Suprapubic skin (tissue), 4 donors: ENCODE results near the gene C16orf96. TPM values are rescaled to one million over a fixed set of nuclear protein-coding genes. Genes with fewer than 3 reads are reported as not detected.

ENCODE experiments used
- DNase-seq, 2 donors: peaks; one replicate each; pipeline ENCODE4 v3.0.0-alpha.2; 2019; ENCODE audit warnings: low spot score in 2 of 2
- H3K27ac ChIP-seq: fragments of 200-600 bp; sonication (generic); one replicate; pipeline ENCODE4 v1.5.1; 2019
- H3K27me3 ChIP-seq: fragments of 200-600 bp; sonication (generic); one replicate; pipeline ENCODE4 v1.5.1; 2019
- H3K36me3 ChIP-seq: fragments of 200-600 bp; sonication (generic); one replicate; pipeline ENCODE4 v1.5.1; 2019
- H3K4me1 ChIP-seq: fragments of 200-600 bp; sonication (generic); one replicate; pipeline ENCODE4 v1.5.1; 2019
- H3K4me3 ChIP-seq: fragments of 200-600 bp; sonication (generic); one replicate; pipeline ENCODE4 v1.5.1; 2019; ENCODE audit warnings: mild to moderate bottlenecking
- H3K9me3 ChIP-seq: fragments of 200-600 bp; sonication (generic); one replicate; pipeline ENCODE4 v1.5.1; 2019
- CTCF ChIP-seq, 2 donors: fragments of 200-600 bp in 1 of 2; fragments of 450-650 bp in 1 of 2; sonication (generic) in 1 of 2; IDR thresholded peaks; one replicate each; pipeline ENCODE4 v1.5.1; 2016 to 2019; ENCODE audit warnings: antibody characterized with exemption in 2 of 2, mild to moderate bottlenecking in 1 of 2, moderate library complexity in 1 of 2
- EP300 ChIP-seq: sonication (generic); formaldehyde crosslinking; IDR thresholded peaks from one replicate; pipeline ENCODE4 v1.6.1; 2017; ENCODE audit warnings: antibody characterized with exemption
- POLR2A ChIP-seq, 2 donors: fragments of 450-650 bp; IDR thresholded peaks; one replicate each; pipeline ENCODE4 v1.6.1; 2017; ENCODE audit warnings: antibody characterized with exemption in 2 of 2, mild to moderate bottlenecking in 2 of 2, moderate library complexity in 2 of 2
- POLR2AphosphoS5 ChIP-seq, 3 donors: sonication (generic); formaldehyde crosslinking; IDR thresholded peaks; one replicate each; pipeline ENCODE4 v1.6.1; 2017; ENCODE audit warnings: antibody characterized with exemption in 3 of 3
- WGBS: methylation state at CpG from one replicate; pipeline ENCODE4 v1.1.5; 2018; 5-methylcytosine and 5-hydroxymethylcytosine counted together
- total RNA-seq, 4 donors: library from RNA; depleted of rRNA; stranded (reverse); fragments of >200 nt; gene quantifications; one replicate each; pipeline ENCODE4 v1.1.0, GENCODE V29; 2016

Gene C16orf96
- total RNA-seq, 4 donors from 2014 or later: 0.15 to 1.2 (median 0.33) TPM

- no peak for DNase-seq
- WGBS: 91% methylated on average over 14 of the region's 14 CpGs
- Histone ChIP-seq H3K4me1 (peaks cover 27% of the 10 kb centered on the region), H3K27ac (no peak overlapping the region), H3K9me3 (no peaks in the 10 kb centered on the region), H3K27me3 (no peaks in the 10 kb centered on the region), H3K36me3 (peaks cover 5% of the 10 kb centered on the region), H3K4me3 (no peak overlapping the region)
- no peak for TF ChIP-seq CTCF (IDR thresholded peaks at IDR 0.05)
- no peak for TF ChIP-seq EP300
- TF ChIP-seq POLR2AphosphoS5 (IDR thresholded peaks at IDR 0.05): no peak
Measured at GRCh38 chr16:4641895-4642294, 85.8 kb downstream of the C16orf96 start.

DNA sequence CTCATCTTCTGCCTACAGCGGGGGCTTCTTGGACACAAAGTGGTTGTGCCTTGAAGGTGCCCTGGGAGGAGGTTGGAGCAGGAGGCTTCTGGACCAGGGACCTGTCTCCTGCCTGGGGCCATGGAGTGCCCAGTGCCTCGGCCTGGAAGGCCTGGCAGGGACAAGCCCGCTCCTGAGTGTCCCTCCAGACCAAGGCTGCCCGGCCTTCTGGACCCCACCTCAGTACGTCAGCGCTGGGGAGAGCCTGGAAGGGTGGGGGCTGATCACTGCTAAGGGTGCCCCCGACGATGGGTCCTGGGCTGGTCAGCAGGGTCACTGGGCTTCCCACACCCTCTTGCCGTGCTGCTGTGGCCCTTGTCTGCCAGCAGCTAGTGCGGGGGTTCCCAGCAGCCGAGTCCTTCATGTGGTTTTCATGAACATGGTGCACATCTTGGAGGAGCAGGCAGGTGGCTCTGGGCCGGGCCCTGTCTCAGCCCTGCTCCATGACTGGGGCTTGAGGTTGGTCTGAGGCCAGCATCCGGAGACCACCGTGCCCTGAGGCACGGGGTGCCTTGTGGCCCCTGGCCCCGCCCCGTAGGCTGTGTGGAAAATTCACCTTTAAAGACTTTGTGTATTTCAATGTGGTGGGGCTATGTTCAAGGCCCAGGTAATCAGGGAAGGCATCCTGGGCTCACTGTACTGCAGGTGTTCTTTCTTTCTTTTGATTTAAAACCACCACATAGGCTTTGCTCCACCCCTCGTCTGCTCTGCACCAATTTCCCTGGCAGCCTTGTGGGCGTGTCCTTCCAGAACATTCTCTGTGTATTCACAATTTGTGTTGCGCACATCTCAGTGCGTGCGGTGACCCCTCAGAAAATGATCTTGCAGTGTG is 90.9 kb downstream of the C16orf96 start:
- no peak for DNase-seq
- H3K36me3 ChIP-seq: peaks cover 21% of the 10 kb centered on the region
- peaks cover 4% of the 10 kb centered on the region for H3K4me1 ChIP-seq
- no peaks in the 10 kb centered on the region for H3K27me3 ChIP-seq
- H3K4me3 ChIP-seq: no peak overlapping the region
- no peaks in the 10 kb centered on the region for H3K9me3 ChIP-seq
- 92% methylated on average over 15 of the region's 22 CpGs for WGBS
- no peak for TF ChIP-seq CTCF (IDR thresholded peaks at IDR 0.05)
- no peak for TF ChIP-seq EP300
- TF ChIP-seq POLR2A (IDR thresholded peaks at IDR 0.05): no peak
- no peak for TF ChIP-seq POLR2AphosphoS5 (IDR thresholded peaks at IDR 0.05)
- H3K27ac ChIP-seq: no peak overlapping the region

GRCh38 chr16:4647644-4647980 is 91.5 kb downstream of the C16orf96 start:
- no peaks in the 10 kb centered on the region for H3K27me3 ChIP-seq
- DNase-seq: no peak
- H3K4me1 ChIP-seq: peaks cover 4% of the 10 kb centered on the region
- no peak overlapping the region for H3K4me3 ChIP-seq
- peaks cover 28% of the 10 kb centered on the region for H3K36me3 ChIP-seq
- no peak for TF ChIP-seq POLR2A (IDR thresholded peaks at IDR 0.05)
- no peaks in the 10 kb centered on the region for H3K9me3 ChIP-seq
- no peak overlapping the region for H3K27ac ChIP-seq
- WGBS: 94% methylated on average over 7 of the region's 8 CpGs

GRCh38 chr16:4648917-4649316 is 92.8 kb downstream of the C16orf96 start:
- Histone ChIP-seq H3K36me3 (peaks cover 40% of the 10 kb centered on the region), H3K9me3 (no peaks in the 10 kb centered on the region), H3K27ac (no peak overlapping the region), H3K27me3 (no peaks in the 10 kb centered on the region), H3K4me3 (no peak overlapping the region), H3K4me1 (peaks cover 4% of the 10 kb centered on the region)
- TF ChIP-seq EP300 (no peak), POLR2A (IDR thresholded peaks at IDR 0.05) (no peak), POLR2AphosphoS5 (IDR thresholded peaks at IDR 0.05) (no peak), CTCF (IDR thresholded peaks at IDR 0.05) (no peak)
- DNase-seq: no peak
- WGBS: 88% methylated on average over 13 of the region's 13 CpGs

- peaks cover 4% of the 10 kb centered on the region for H3K4me1 ChIP-seq
- no peak overlapping the region for H3K27ac ChIP-seq
- H3K4me3 ChIP-seq: no peak overlapping the region
Measured at GRCh38 chr16:4649744-4650442, 93.8 kb downstream of the C16orf96 start.

More at GRCh38 chr16:4649744-4650442, 93.8 kb downstream of the C16orf96 start:
- no peak for DNase-seq
- no peak for TF ChIP-seq POLR2AphosphoS5 (IDR thresholded peaks at IDR 0.05)
- no peak for TF ChIP-seq EP300
- no peak for TF ChIP-seq POLR2A (IDR thresholded peaks at IDR 0.05)
- TF ChIP-seq CTCF (IDR thresholded peaks at IDR 0.05): no peak
- Histone ChIP-seq H3K9me3 (no peaks in the 10 kb centered on the region), H3K36me3 (peaks cover 49% of the 10 kb centered on the region), H3K27me3 (no peaks in the 10 kb centered on the region)
- WGBS: 89% methylated on average over 25 of the region's 25 CpGs

Other genes with a start within 250 kb of the C16orf96 start
- 1 to 10 TPM; 1.1 to 3.1 (median 2.3) TPM for gene GLIS2, start 240.3 kb upstream of the C16orf96 start, total RNA-seq
- gene PAM16, start 205.0 kb upstream of the C16orf96 start, total RNA-seq: 10 to 100 TPM; 23.8 to 54.7 (median 46.1) TPM
- 10 to 100 TPM; 10.8 to 23.3 (median 22.3) TPM for gene VASN, start 184.5 kb upstream of the C16orf96 start, total RNA-seq
- 10 to 100 TPM; 18.8 to 29.6 (median 25.7) TPM for gene CORO7, start 139.7 kb upstream of the C16orf96 start, total RNA-seq
- gene DNAJA3, start 130.5 kb upstream of the C16orf96 start, total RNA-seq: 10 to 100 TPM; 41.1 to 70.9 (median 48.7) TPM
- gene NMRAL1, start 81.7 kb upstream of the C16orf96 start, total RNA-seq: 10 to 100 TPM; 52.7 to 72.3 (median 61.6) TPM
- 10 to 100 TPM; 43.6 to 64.3 (median 52.7) TPM for gene HMOX2, start 79.9 kb upstream of the C16orf96 start, total RNA-seq
- gene CDIP1, start 17.6 kb upstream of the C16orf96 start, total RNA-seq: 10 to 100 TPM; 14.7 to 30.0 (median 21.3) TPM
- gene UBALD1, start 58.5 kb downstream of the C16orf96 start, total RNA-seq: 10 to 100 TPM; 11.5 to 29.7 (median 15.2) TPM
- gene MGRN1, start 68.5 kb downstream of the C16orf96 start, total RNA-seq: 10 to 100 TPM; 30.8 to 58.2 (median 44.8) TPM
- 10 to 100 TPM; 19.9 to 32.7 (median 24.6) TPM for gene NUDT16L1, start 137.2 kb downstream of the C16orf96 start, total RNA-seq
- gene ANKS3, start 177.9 kb downstream of the C16orf96 start, total RNA-seq: 10 to 100 TPM; 11.5 to 36.5 (median 20.0) TPM
- 1 to 10 TPM in 2 of 4 donors, under 1 TPM in 1, not detected in 1; 0.36 to 1.7 (median 1.4) TPM for gene DNAAF8, start 178.2 kb downstream of the C16orf96 start, total RNA-seq
- gene ZNF500, start 210.8 kb downstream of the C16orf96 start, total RNA-seq: 10 to 100 TPM in 2 of 4 donors, 1 to 10 TPM in 2; 7.9 to 17.6 (median 12.4) TPM
- gene SEPTIN12, start 232.0 kb downstream of the C16orf96 start, total RNA-seq: not detected
- gene SMIM22, start 239.0 kb downstream of the C16orf96 start, total RNA-seq: 10 to 100 TPM in 3 of 4 donors, not detected in 1; 10.1 to 20.9 (median 18.7) TPM
- 10 to 100 TPM in 3 of 4 donors, 1 to 10 TPM in 1; 9.8 to 16.1 (median 12.2) TPM for gene ROGDI, start 246.3 kb downstream of the C16orf96 start, total RNA-seq